ENCODE measurements around the gene LRRC8C.

- TF ChIP-seq CTCF (IDR thresholded peaks at IDR 0.05; ENCODE audit: insufficient read depth, low read length, poor library complexity, severe bottlenecking) (no peak), EZH2phosphoT487 (conservative IDR thresholded peaks at IDR 0.05; ENCODE audit: low read length) (no peak)
Observed at GRCh38 chr1:89624314-89624713, 8.6 kb upstream of the LRRC8C start.
